GM12878 (cell line): ENCODE results near the gene MIER1. TPM values are rescaled to one million over a fixed set of nuclear protein-coding genes. Genes with fewer than 3 reads are reported as not detected.

Experiments
- ATAC-seq: fragments of 200-7000 bp; cut with Tn5 transposase; 3 replicates; pipeline ENCODE4 v1.9.1; 2020; ENCODE audit warnings: mild to moderate bottlenecking, moderate library complexity
- BruUV-seq: library from RNA; stranded (reverse); fragments of 400-500 nt; replicated peaks from 2 replicates; lab custom pipeline; 2021; lab: Mats Ljungman, UMichigan
- CTCF ChIA-PET: fragments of 300-600 bp; sonication (Branson Sonifier 250); formaldehyde crosslinking; extraction: SDS; loops from one replicate; lab custom pipeline; 2021; ENCODE audit warnings: inconsistent platforms; lab: Yijun Ruan, JAX
- POLR2A ChIA-PET: fragments of 350-600 bp; formaldehyde crosslinking; extraction: SDS; loops from one replicate; lab custom pipeline; 2021; ENCODE audit warnings: inconsistent platforms; lab: Charles Lee
- RAD21 ChIA-PET: fragments of 300-600 bp; sonication (Branson Sonifier 250); formaldehyde crosslinking; loops from one replicate; lab custom pipeline; 2023; ENCODE audit warnings: antibody characterized with exemption; ENCODE audit not compliant: unreplicated experiment; lab: Charles Lee
- SMC1A ChIA-PET: fragments of 300-600 bp; sonication (Branson Sonifier 250); formaldehyde crosslinking; loops from one replicate; lab custom pipeline; 2023; ENCODE audit not compliant: unreplicated experiment, uncharacterized antibody; lab: Charles Lee
- DNase-seq: peaks from one replicate; pipeline ENCODE4 v3.0.0-alpha.2; 2011; ENCODE audit warnings: low read depth, low spot score
- FAIRE-seq: peaks from 3 replicates; lab custom pipeline; 2011; peaks lifted over from hg19 to GRCh38; lab: Jason Lieb, UNC
- H2AFZ ChIP-seq: 2 replicates; pipeline ENCODE4 v1.6.0; 2011; ENCODE audit warnings: low read depth, low read length, control low read depth; ENCODE audit not compliant: control insufficient read depth
- H3K27ac ChIP-seq: 2 replicates; pipeline ENCODE4 v1.5.1; 2011; ENCODE audit warnings: control low read depth; ENCODE audit not compliant: control insufficient read depth, insufficient read depth
- H3K27me3 ChIP-seq, 2 experiments: replicated peaks in 1 of 2; 2 replicates each; pipeline versions ENCODE4 v1.6.0 to v1.6.1; 2011; ENCODE audit warnings: low read length in 1 of 2; ENCODE audit not compliant: control insufficient read depth in 2 of 2, insufficient read depth in 2 of 2
- H3K36me3 ChIP-seq, 2 experiments: 2 replicates each; pipeline ENCODE4 v1.5.1; 2011; ENCODE audit warnings: low read length in 1 of 2; ENCODE audit not compliant: control insufficient read depth in 2 of 2, insufficient read depth in 2 of 2
- H3K4me1 ChIP-seq: 2 replicates; pipeline ENCODE4 v1.6.1; 2011; ENCODE audit warnings: mild to moderate bottlenecking, low read length, moderate library complexity, mixed read lengths; ENCODE audit not compliant: control insufficient read depth, insufficient read depth
- H3K4me2 ChIP-seq: 2 replicates; pipeline ENCODE4 v1.6.0; 2011; ENCODE audit warnings: control low read depth; ENCODE audit not compliant: control insufficient read depth, insufficient read depth
- H3K4me3 ChIP-seq: fragments of 200-600 bp; sonication (generic); 2 replicates; pipeline ENCODE4 v1.5.1; 2016
- H3K79me2 ChIP-seq: 2 replicates; pipeline ENCODE4 v1.6.0; 2011; ENCODE audit warnings: low read length; ENCODE audit not compliant: control insufficient read depth, insufficient read depth
- H3K9ac ChIP-seq: 2 replicates; pipeline ENCODE4 v1.8.0; 2011; ENCODE audit warnings: low read length, control low read depth, mixed read lengths; ENCODE audit not compliant: control insufficient read depth, insufficient read depth
- H3K9me3 ChIP-seq: replicated peaks from 3 replicates; pipeline ENCODE4 v1.5.1; 2011; ENCODE audit warnings: mild to moderate bottlenecking, low read length; ENCODE audit not compliant: control insufficient read depth, insufficient read depth
- H4K20me1 ChIP-seq: 2 replicates; pipeline ENCODE4 v1.6.0; 2011; ENCODE audit not compliant: control insufficient read depth, insufficient read depth
- CHD1 ChIP-seq: IDR thresholded peaks from 2 replicates; pipeline ENCODE4 v1.6.1; 2012; ENCODE audit warnings: low read depth, low read length, improper control_type of control experiment
- CHD2 ChIP-seq: IDR thresholded peaks from 2 replicates; pipeline ENCODE4 v1.6.1; 2011; ENCODE audit warnings: low read depth, low read length, improper control_type of control experiment, borderline replicate concordance
- CREB1 ChIP-seq: IDR thresholded peaks from 2 replicates; pipeline ENCODE4 v1.6.1; 2012; ENCODE audit warnings: low read depth, mild to moderate bottlenecking, inconsistent platforms
- ETV6 ChIP-seq, 2 experiments: fragments of 450-650 bp in 1 of 2; IDR thresholded peaks in 1 of 2; conservative IDR thresholded peaks in 1 of 2; 2 replicates each; pipeline ENCODE4 v1.6.1; 2014; ENCODE audit warnings: antibody characterized with exemption in 1 of 2, borderline replicate concordance in 1 of 2, low read depth in 1 of 2, mild to moderate bottlenecking in 1 of 2, moderate library complexity in 1 of 2
- IKZF2 ChIP-seq, 2 experiments: fragments of 450-650 bp; IDR thresholded peaks; 2 replicates each; pipeline ENCODE4 v1.6.1; 2017; ENCODE audit warnings: mild to moderate bottlenecking in 2 of 2, moderate library complexity in 2 of 2
- KAT2A ChIP-seq: conservative IDR thresholded peaks from 2 replicates; pipeline ENCODE4 v1.6.1; 2011; ENCODE audit warnings: low read depth, low read length; ENCODE audit not compliant: control insufficient read depth
- NFYA ChIP-seq: IDR thresholded peaks from 2 replicates; pipeline ENCODE4 v1.6.1; 2011; ENCODE audit warnings: low read depth, mild to moderate bottlenecking, low read length, improper control_type of control experiment, borderline replicate concordance
- NR2C1 ChIP-seq: fragments of 450-650 bp; IDR thresholded peaks from 2 replicates; pipeline ENCODE4 v1.6.1; 2017; ENCODE audit warnings: antibody characterized with exemption, mild to moderate bottlenecking, moderate library complexity
- POU2F2 ChIP-seq: IDR thresholded peaks from 3 replicates; pipeline ENCODE4 v1.6.1; 2011; ENCODE audit warnings: low read depth, mild to moderate bottlenecking, low read length, borderline replicate concordance
- RAD51 ChIP-seq: fragments of 450-650 bp; IDR thresholded peaks from 2 replicates; pipeline ENCODE4 v1.6.1; 2016; ENCODE audit warnings: moderate library complexity, mild to moderate bottlenecking, inconsistent platforms
- RELA ChIP-seq: fragments of 450-650 bp; IDR thresholded peaks from 2 replicates; pipeline ENCODE4 v1.8.0; 2014; ENCODE audit warnings: borderline replicate concordance; ENCODE audit not compliant: partially characterized antibody
- YBX1 ChIP-seq: fragments of 450-650 bp; IDR thresholded peaks from 2 replicates; pipeline ENCODE4 v1.6.1; 2016; ENCODE audit warnings: antibody characterized with exemption
- ZNF207 ChIP-seq: fragments of 450-650 bp; IDR thresholded peaks from 2 replicates; pipeline ENCODE4 v1.6.1; 2014; ENCODE audit warnings: antibody characterized with exemption, mild to moderate bottlenecking, borderline replicate concordance
- in situ Hi-C: fragments of 300-500 bp; cut with MboI; formaldehyde crosslinking; loops from 9 replicates; pipeline ENCODE4 v1.14.3; 2018; ENCODE audit warnings: mixed read lengths
- intact Hi-C: fragments of 100-400 bp; cut with micrococcal nuclease; formaldehyde crosslinking; loops from one replicate; pipeline ENCODE4 v1.14.2; 2022; ENCODE audit not compliant: unreplicated experiment
- polyA plus RNA-seq, 11 experiments: library from polyadenylated mRNA; depleted of rRNA in 4 of 11; unstranded in 6 of 11; stranded (reverse) in 5 of 11; fragments of >200 nt; fragmentation: Nextera tagmentation in 4 of 11; fragmentation: Illumina TruSeq in 1 of 11; extraction: Ambion mirVana in 4 of 11; extraction: Trizol in 1 of 11; gene quantifications; 1 replicate in 1 of 11; 2 replicates in 10 of 11; pipeline versions ENCODE4 v1.2.1 to v1.2.3, GENCODE V29; 2011 to 2016; ENCODE audit warnings: inconsistent platforms in 2 of 11, missing spikeins in 2 of 11, low read depth in 1 of 11
- total RNA-seq, 4 experiments: library from RNA; depleted of rRNA in 3 of 4; stranded (reverse); fragments of >200 nt in 3 of 4; fragmentation: Illumina TruSeq in 1 of 4; extraction: Trizol in 1 of 4; gene quantifications; 2 replicates each; pipeline versions ENCODE4 v1.2.1 to v1.2.3, GENCODE V29; 2013 to 2021
- TF ChIP-seq, protein P1 (sequence below): IDR thresholded peaks from 2 replicates; pipeline ENCODE4 v1.6.1; 2012; ENCODE audit warnings: low read depth, low read length, improper control_type of control experiment
- TF ChIP-seq, protein P2 (sequence below): fragments of 150-350 bp; IDR thresholded peaks from 2 replicates; pipeline ENCODE4 v1.6.1; 2014; ENCODE audit warnings: mild to moderate bottlenecking, low read depth, low read length
- TF ChIP-seq, protein P3 (sequence below): IDR thresholded peaks from 2 replicates; pipeline ENCODE4 v1.6.1; 2011; ENCODE audit warnings: mild to moderate bottlenecking, low read depth, low read length, moderate library complexity; ENCODE audit not compliant: insufficient replicate concordance

Gene MIER1
- total and polyA plus RNA-seq, 10 of the 15 experiments (the other 5 are each of a cell fraction or from before 2014, with no cell fraction given) = 13.6 to 39.8 (median 25.7) TPM

DNA sequence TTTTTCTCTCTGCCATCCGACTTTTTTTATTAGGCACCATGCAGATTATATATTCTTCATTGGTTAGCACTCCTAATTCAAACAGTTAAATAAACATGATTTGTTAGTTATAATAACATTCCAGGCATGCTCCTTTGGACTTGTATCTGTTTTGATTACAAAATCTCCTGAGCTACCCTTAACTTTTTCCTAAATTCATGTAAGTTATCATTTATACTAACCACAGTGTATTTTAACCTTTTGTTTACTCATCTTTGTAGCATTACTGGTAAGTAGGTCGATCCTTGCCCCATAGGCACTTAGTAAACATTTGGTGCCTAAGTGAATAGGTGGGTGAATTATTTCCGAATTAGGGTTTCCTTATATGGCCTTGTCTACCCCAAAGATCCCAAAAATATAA, 43.8 kb downstream of the MIER1 start (continued):
- TF ChIP-seq ZNF207 (no peak), RAD51 (no peak), YBX1 (no peak)
- TF ChIP-seq, protein P1, sequence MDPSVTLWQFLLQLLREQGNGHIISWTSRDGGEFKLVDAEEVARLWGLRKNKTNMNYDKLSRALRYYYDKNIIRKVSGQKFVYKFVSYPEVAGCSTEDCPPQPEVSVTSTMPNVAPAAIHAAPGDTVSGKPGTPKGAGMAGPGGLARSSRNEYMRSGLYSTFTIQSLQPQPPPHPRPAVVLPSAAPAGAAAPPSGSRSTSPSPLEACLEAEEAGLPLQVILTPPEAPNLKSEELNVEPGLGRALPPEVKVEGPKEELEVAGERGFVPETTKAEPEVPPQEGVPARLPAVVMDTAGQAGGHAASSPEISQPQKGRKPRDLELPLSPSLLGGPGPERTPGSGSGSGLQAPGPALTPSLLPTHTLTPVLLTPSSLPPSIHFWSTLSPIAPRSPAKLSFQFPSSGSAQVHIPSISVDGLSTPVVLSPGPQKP = no peak
- TF ChIP-seq, protein P2, sequence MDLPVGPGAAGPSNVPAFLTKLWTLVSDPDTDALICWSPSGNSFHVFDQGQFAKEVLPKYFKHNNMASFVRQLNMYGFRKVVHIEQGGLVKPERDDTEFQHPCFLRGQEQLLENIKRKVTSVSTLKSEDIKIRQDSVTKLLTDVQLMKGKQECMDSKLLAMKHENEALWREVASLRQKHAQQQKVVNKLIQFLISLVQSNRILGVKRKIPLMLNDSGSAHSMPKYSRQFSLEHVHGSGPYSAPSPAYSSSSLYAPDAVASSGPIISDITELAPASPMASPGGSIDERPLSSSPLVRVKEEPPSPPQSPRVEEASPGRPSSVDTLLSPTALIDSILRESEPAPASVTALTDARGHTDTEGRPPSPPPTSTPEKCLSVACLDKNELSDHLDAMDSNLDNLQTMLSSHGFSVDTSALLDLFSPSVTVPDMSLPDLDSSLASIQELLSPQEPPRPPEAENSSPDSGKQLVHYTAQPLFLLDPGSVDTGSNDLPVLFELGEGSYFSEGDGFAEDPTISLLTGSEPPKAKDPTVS = no peak

DNA sequence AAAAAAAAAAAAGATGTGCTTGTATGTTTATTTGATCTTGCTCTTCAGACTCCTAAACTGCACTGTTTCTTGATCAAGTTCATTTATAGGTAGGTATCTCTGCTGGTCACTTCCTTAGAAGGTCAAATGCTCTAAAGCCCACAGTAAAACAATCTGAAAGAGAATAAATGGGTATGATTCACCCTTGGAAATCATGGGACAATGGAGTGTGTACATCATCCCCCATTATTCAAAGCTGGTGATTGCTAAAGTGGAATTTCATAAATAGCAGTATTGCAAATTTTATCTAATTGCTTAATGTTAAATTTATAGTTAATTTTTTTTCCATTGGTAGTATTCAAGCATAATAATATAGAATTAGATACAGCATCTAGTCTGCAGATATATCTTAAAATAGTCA, 53.4 kb downstream of the MIER1 start:
- in situ Hi-C loops (no loop called here), intact Hi-C loops (no loop called here)
- POLR2A ChIA-PET = interaction anchor here (0.7 kb wide), 1 partner anchor 56 kb away, joined by 4 read pairs; no protein-coding TSS in a partner anchor
- peaks cover 0 to 15% of the 10 kb centered on the region in 2 experiments; a peak in 2 of 4 replicates for H3K36me3 ChIP-seq
- H3K27ac ChIP-seq = no peak overlapping the region
- no peak overlapping the region for H3K9ac ChIP-seq
- DNase-seq (no peak), FAIRE-seq (no peak), ATAC-seq (no peak)
- no peaks in the 10 kb centered on the region for H3K27me3 ChIP-seq
- H2AFZ ChIP-seq = no peak overlapping the region
- SMC1A ChIA-PET = no interaction called here
- H3K4me2 ChIP-seq = no peak overlapping the region
- CTCF ChIA-PET = interaction anchor here (1.1 kb wide), 1 partner anchor 213 kb away, joined by 3 read pairs; no protein-coding TSS in a partner anchor
- RAD21 ChIA-PET = no interaction called here
- H3K4me3 ChIP-seq = no peak overlapping the region
- H3K9me3 ChIP-seq = no peaks in the 10 kb centered on the region
- H3K79me2 ChIP-seq = no peaks in the 10 kb centered on the region
- no TSS peak for BruUV-seq
- peaks cover 10% of the 10 kb centered on the region for H3K4me1 ChIP-seq
- no peaks in the 10 kb centered on the region for H4K20me1 ChIP-seq
- TF ChIP-seq CREB1 (no peak), POU2F2 (no peak), CHD1 (no peak), ETV6 (conservative IDR thresholded peaks at IDR 0.05 in 1 of 2, IDR thresholded peaks at IDR 0.05 in 1 of 2; ENCODE audit: borderline replicate concordance in 1 of 2, low read depth in 1 of 2) (no peak), KAT2A (no peak), CHD2 (no peak), IKZF2 (IDR thresholded peaks at IDR 0.05) (no peak), RELA (no peak), NFYA (no peak), NR2C1 (no peak)
- TF ChIP-seq, protein P1 = no peak
- TF ChIP-seq, protein P3, sequence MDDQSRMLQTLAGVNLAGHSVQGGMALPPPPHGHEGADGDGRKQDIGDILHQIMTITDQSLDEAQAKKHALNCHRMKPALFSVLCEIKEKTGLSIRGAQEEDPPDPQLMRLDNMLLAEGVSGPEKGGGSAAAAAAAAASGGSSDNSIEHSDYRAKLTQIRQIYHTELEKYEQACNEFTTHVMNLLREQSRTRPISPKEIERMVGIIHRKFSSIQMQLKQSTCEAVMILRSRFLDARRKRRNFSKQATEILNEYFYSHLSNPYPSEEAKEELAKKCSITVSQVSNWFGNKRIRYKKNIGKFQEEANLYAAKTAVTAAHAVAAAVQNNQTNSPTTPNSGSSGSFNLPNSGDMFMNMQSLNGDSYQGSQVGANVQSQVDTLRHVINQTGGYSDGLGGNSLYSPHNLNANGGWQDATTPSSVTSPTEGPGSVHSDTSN = no peak
